ENCODE results near the gene PDIA2. TPM values are rescaled to one million over a fixed set of nuclear protein-coding genes. Genes with fewer than 3 reads are reported as not detected.

The PDIA2 gene
- total and polyA plus RNA-seq, 10 of the 15 experiments (the other 5 are each of a cell fraction or from before 2014, with no cell fraction given): 0.11 to 0.36 TPM; not detected in 8

DNA sequence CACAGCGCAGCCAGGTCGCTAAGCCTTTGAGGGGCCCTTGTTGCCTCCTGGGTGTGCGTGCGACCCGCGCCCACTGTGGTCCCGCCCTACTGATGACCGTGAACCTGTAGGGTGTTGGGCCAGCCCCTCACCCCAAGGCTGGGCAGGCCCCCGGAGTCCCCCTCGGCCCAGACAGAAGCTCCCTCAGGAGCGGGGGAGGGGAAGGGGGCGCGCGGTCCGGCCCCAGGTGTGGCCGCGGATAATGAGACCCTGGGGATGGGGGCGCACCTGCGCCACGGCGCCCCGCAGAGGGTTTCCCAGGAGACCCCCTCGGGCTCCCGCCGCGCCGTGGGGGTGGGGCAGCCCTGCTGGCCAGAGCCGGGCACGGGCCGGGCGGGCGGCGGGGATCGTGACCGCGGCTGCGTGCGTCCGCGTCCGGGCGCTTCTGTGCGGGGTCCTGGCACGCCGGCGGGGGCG lies 2.9 kb upstream of the PDIA2 start:
- Histone ChIP-seq H4K20me1 (ENCODE audit: control insufficient read depth, insufficient read depth) (no peaks in the 10 kb centered on the region), H3K27ac (ENCODE audit: control insufficient read depth, insufficient read depth) (no peak overlapping the region), H3K4me1 (ENCODE audit: control insufficient read depth, insufficient read depth, low read length) (no peaks in the 10 kb centered on the region), H3K36me3 (ENCODE audit: control insufficient read depth in 2 of 2, insufficient read depth in 2 of 2, low read length in 1 of 2) (no peaks in the 10 kb centered on the region), H2AFZ (ENCODE audit: control insufficient read depth, low read depth, low read length) (no peak overlapping the region), H3K4me2 (ENCODE audit: control insufficient read depth, insufficient read depth) (no peak overlapping the region), H3K27me3 (replicated peaks in 1 of 2; ENCODE audit: control insufficient read depth in 2 of 2, insufficient read depth in 2 of 2, low read length in 1 of 2) (peaks cover 0 to 3% of the 10 kb centered on the region in 2 experiments; a peak in 2 of 4 replicates), H3K79me2 (ENCODE audit: control insufficient read depth, insufficient read depth, low read length) (no peaks in the 10 kb centered on the region), H3K9ac (ENCODE audit: control insufficient read depth, insufficient read depth, low read length) (no peak overlapping the region), H3K9me3 (replicated peaks; ENCODE audit: control insufficient read depth, insufficient read depth, low read length) (no peaks in the 10 kb centered on the region), H3K4me3 (no peak overlapping the region)
- intact Hi-C loops (cut with micrococcal nuclease; ENCODE audit: unreplicated experiment) (no loop called here), in situ Hi-C loops (cut with MboI) (no loop called here)
- BruUV-seq (replicated peaks): no TSS peak
- POLR2A ChIA-PET: interaction anchor here (0.6 kb wide), 1 partner anchor 183 kb away, joined by 4 read pairs; no protein-coding TSS in a partner anchor
- SMC1A ChIA-PET (ENCODE audit: uncharacterized antibody, unreplicated experiment): no interaction called here
- no peak for DNase-seq (ENCODE audit: low read depth, low spot score)
- RAD21 ChIA-PET (ENCODE audit: unreplicated experiment): interaction anchor here (0.8 kb wide), 1 partner anchor 41 kb away, joined by 3 read pairs; no protein-coding TSS in a partner anchor
- WGBS (ENCODE audit: insufficient coverage, insufficient replicate concordance, low lambda C conversion rate, missing lambda C conversion rate): 39% methylated on average over 30 of the region's 47 CpGs
- ATAC-seq: no peak
- CTCF ChIA-PET: no interaction called here
- FAIRE-seq: no peak
- TF ChIP-seq MYB (IDR thresholded peaks at IDR 0.05; ENCODE audit: borderline replicate concordance, low read depth, low read length) (no peak), CBX3 (IDR thresholded peaks at IDR 0.05; ENCODE audit: borderline replicate concordance, low read depth) (no peak), BCL11A (IDR thresholded peaks at IDR 0.05; ENCODE audit: low read depth, low read length) (no peak), NFYA (IDR thresholded peaks at IDR 0.05; ENCODE audit: borderline replicate concordance, low read depth, low read length) (no peak), MEF2B (IDR thresholded peaks at IDR 0.05; ENCODE audit: partially characterized antibody, poor library complexity, severe bottlenecking) (no peak), KAT2A (conservative IDR thresholded peaks at IDR 0.05; ENCODE audit: control insufficient read depth, low read depth, low read length) (no peak), IRF4 (IDR thresholded peaks at IDR 0.05; ENCODE audit: low read depth, low read length) (no peak), RUNX3 (IDR thresholded peaks at IDR 0.05; ENCODE audit: low read length) (no peak), POLR2A (IDR thresholded peaks at IDR 0.05; ENCODE audit: low read depth, low read length) (no peak), FOXM1 (IDR thresholded peaks at IDR 0.05; ENCODE audit: low read depth, low read length) (no peak), STAT1 (conservative IDR thresholded peaks at IDR 0.05) (no peak), SMARCA5 (IDR thresholded peaks at IDR 0.05) (no peak)
- TF ChIP-seq, protein P1, sequence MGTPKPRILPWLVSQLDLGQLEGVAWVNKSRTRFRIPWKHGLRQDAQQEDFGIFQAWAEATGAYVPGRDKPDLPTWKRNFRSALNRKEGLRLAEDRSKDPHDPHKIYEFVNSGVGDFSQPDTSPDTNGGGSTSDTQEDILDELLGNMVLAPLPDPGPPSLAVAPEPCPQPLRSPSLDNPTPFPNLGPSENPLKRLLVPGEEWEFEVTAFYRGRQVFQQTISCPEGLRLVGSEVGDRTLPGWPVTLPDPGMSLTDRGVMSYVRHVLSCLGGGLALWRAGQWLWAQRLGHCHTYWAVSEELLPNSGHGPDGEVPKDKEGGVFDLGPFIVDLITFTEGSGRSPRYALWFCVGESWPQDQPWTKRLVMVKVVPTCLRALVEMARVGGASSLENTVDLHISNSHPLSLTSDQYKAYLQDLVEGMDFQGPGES (IDR thresholded peaks at IDR 0.05): no peak
- TF ChIP-seq, protein P2, sequence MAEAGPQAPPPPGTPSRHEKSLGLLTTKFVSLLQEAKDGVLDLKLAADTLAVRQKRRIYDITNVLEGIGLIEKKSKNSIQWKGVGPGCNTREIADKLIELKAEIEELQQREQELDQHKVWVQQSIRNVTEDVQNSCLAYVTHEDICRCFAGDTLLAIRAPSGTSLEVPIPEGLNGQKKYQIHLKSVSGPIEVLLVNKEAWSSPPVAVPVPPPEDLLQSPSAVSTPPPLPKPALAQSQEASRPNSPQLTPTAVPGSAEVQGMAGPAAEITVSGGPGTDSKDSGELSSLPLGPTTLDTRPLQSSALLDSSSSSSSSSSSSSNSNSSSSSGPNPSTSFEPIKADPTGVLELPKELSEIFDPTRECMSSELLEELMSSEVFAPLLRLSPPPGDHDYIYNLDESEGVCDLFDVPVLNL (IDR thresholded peaks at IDR 0.05; ENCODE audit: low read depth, low read length): no peak
- TF ChIP-seq, protein P3, sequence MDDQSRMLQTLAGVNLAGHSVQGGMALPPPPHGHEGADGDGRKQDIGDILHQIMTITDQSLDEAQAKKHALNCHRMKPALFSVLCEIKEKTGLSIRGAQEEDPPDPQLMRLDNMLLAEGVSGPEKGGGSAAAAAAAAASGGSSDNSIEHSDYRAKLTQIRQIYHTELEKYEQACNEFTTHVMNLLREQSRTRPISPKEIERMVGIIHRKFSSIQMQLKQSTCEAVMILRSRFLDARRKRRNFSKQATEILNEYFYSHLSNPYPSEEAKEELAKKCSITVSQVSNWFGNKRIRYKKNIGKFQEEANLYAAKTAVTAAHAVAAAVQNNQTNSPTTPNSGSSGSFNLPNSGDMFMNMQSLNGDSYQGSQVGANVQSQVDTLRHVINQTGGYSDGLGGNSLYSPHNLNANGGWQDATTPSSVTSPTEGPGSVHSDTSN (IDR thresholded peaks at IDR 0.05; ENCODE audit: insufficient replicate concordance, low read depth, low read length): no peak
- TF ChIP-seq, protein P4, sequence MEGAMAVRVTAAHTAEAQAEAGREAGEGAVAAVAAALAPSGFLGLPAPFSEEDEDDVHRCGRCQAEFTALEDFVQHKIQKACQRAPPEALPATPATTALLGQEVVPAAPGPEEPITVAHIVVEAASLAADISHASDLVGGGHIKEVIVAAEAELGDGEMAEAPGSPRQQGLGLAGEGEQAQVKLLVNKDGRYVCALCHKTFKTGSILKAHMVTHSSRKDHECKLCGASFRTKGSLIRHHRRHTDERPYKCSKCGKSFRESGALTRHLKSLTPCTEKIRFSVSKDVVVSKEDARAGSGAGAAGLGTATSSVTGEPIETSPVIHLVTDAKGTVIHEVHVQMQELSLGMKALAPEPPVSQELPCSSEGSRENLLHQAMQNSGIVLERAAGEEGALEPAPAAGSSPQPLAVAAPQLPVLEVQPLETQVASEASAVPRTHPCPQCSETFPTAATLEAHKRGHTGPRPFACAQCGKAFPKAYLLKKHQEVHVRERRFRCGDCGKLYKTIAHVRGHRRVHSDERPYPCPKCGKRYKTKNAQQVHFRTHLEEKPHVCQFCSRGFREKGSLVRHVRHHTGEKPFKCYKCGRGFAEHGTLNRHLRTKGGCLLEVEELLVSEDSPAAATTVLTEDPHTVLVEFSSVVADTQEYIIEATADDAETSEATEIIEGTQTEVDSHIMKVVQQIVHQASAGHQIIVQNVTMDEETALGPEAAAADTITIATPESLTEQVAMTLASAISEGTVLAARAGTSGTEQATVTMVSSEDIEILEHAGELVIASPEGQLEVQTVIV (IDR thresholded peaks at IDR 0.05; ENCODE audit: borderline replicate concordance, partially characterized antibody): no peak
- TF ChIP-seq, protein P5, sequence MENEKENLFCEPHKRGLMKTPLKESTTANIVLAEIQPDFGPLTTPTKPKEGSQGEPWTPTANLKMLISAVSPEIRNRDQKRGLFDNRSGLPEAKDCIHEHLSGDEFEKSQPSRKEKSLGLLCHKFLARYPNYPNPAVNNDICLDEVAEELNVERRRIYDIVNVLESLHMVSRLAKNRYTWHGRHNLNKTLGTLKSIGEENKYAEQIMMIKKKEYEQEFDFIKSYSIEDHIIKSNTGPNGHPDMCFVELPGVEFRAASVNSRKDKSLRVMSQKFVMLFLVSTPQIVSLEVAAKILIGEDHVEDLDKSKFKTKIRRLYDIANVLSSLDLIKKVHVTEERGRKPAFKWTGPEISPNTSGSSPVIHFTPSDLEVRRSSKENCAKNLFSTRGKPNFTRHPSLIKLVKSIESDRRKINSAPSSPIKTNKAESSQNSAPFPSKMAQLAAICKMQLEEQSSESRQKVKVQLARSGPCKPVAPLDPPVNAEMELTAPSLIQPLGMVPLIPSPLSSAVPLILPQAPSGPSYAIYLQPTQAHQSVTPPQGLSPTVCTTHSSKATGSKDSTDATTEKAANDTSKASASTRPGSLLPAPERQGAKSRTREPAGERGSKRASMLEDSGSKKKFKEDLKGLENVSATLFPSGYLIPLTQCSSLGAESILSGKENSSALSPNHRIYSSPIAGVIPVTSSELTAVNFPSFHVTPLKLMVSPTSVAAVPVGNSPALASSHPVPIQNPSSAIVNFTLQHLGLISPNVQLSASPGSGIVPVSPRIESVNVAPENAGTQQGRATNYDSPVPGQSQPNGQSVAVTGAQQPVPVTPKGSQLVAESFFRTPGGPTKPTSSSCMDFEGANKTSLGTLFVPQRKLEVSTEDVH (IDR thresholded peaks at IDR 0.05; ENCODE audit: low read depth, partially characterized antibody): no peak
